ENCODE results near the gene EFS. TPM values are rescaled to one million over a fixed set of nuclear protein-coding genes. Genes with fewer than 3 reads are reported as not detected.

EFS gene
- total and polyA plus RNA-seq, 2 of the 8 experiments (the other 6 are each of a cell fraction or from before 2014, with no cell fraction given) = 27.8 to 28.6 TPM

DNA sequence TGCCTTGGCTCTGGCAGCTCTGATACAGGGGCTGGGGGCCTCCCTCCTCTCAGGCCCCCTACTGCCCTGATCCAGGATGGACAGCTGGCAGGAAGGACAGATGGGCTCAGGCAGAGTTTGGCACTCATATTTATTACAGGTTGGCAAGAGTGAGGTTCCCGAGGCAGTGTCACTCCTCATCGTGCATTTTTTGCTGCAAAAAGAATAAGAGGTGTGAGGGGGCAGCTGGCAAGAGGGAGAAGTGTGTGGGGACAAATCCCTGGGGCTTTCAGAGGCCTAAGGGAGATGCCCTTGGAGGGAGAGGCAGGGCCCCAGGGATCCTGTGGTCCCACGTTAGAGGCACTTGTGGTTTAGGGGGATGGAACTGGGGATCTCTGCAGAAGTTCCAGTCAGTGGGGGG, 16.9 kb upstream of the EFS start:
- Histone ChIP-seq H2BK15ac (ENCODE audit: low read length) (no peak overlapping the region), H3K9me3 (ENCODE audit: insufficient read depth in 2 of 2, low read depth in 1 of 2, low read length in 1 of 2) (no peaks in the 10 kb centered on the region), H2BK12ac (ENCODE audit: low read depth, low read length) (no peak overlapping the region), H3K23me2 (ENCODE audit: low read depth, low read length) (no peaks in the 10 kb centered on the region; the same call in 1 of the 2 replicates), H2AK5ac (ENCODE audit: low read depth, low read length) (no peak overlapping the region), H2AFZ (ENCODE audit: low read length) (no peak overlapping the region), H3K18ac (ENCODE audit: extremely low read depth, low read length) (no peak overlapping the region), H3K79me1 (ENCODE audit: low read depth, low read length) (no peaks in the 10 kb centered on the region), H4K8ac (ENCODE audit: extremely low read depth, insufficient read depth, low read length) (no peak overlapping the region), H3K27me3 (replicated peaks in 1 of 4; ENCODE audit: control insufficient read depth in 3 of 4, extremely low read depth in 1 of 4, insufficient read depth in 3 of 4, low read length in 3 of 4) (peaks cover 0 to 17% (median 10%) of the 10 kb centered on the region in 4 experiments; a peak in 6 of 7 replicates), H3K27ac (ENCODE audit: low read depth, low read length) (no peak overlapping the region), H3K4me1 (replicated peaks in 1 of 4; ENCODE audit: control insufficient read depth in 3 of 4, insufficient read depth in 4 of 4, low read length in 3 of 4) (peaks cover 0 to 6% (median 2%) of the 10 kb centered on the region in 4 experiments; a peak in 3 of 7 replicates), H3K23ac (ENCODE audit: insufficient read length) (no peak overlapping the region), H2BK20ac (ENCODE audit: low read length) (no peak overlapping the region), H4K20me1 (replicated peaks in 1 of 2; ENCODE audit: control insufficient read depth in 1 of 2, insufficient read depth in 2 of 2, low read length in 2 of 2) (no peaks in the 10 kb centered on the region), H3K4me3 (ENCODE audit: extremely low read depth in 1 of 4, insufficient read depth in 2 of 4, low read depth in 3 of 4, low read length in 4 of 4) (no peak overlapping the region), H2BK120ac (replicated peaks; ENCODE audit: low read depth, low read length) (no peak overlapping the region), H3K9ac (replicated peaks in 1 of 4; ENCODE audit: extremely low read depth in 1 of 4, low read depth in 3 of 4, low read length in 3 of 4) (no peak overlapping the region), H4K91ac (replicated peaks; ENCODE audit: insufficient read length, low read length) (no peak overlapping the region), H3K79me2 (ENCODE audit: control insufficient read depth in 1 of 2, insufficient read depth in 2 of 2, low read length in 2 of 2) (no peaks in the 10 kb centered on the region), H3K56ac (replicated peaks; ENCODE audit: insufficient read length, low read depth, low read length) (no peak overlapping the region), H2BK5ac (ENCODE audit: low read depth, low read length) (no peak overlapping the region), H3K14ac (ENCODE audit: insufficient read length) (no peak overlapping the region), H3K4ac (replicated peaks; ENCODE audit: insufficient read length, low read depth, low read length) (no peak overlapping the region), H3K4me2 (ENCODE audit: insufficient read depth in 1 of 2, low read depth in 2 of 2, low read length in 2 of 2) (no peak overlapping the region), H4K5ac (ENCODE audit: insufficient read length, low read depth, low read length) (no peak overlapping the region), H3K36me3 (ENCODE audit: control insufficient read depth in 2 of 4, insufficient read depth in 4 of 4, low read length in 3 of 4) (no peaks in the 10 kb centered on the region)
- no peak for FAIRE-seq
- POLR2A ChIA-PET (ENCODE audit: partially characterized antibody) = interaction anchor here (1.4 kb wide), 1 partner anchor 9 kb away, joined by 3 read pairs; the partner anchor contains the start of gene IL25
- DNase-seq (ENCODE audit: low read depth in 1 of 2, low spot score in 2 of 2) = no peak
- WGBS, 2 experiments (ENCODE audit: extremely low coverage in 1 of 2, insufficient coverage in 1 of 2, insufficient read length in 1 of 2, insufficient replicate concordance in 2 of 2, low coverage in 1 of 2, low lambda C conversion rate in 2 of 2, missing lambda C conversion rate in 1 of 2) = 73% methylated on average over 3 of the region's 3 CpGs; no CpG with 5 or more reads in 1 of the 2 experiments
- CTCF ChIA-PET (ENCODE audit: partially characterized antibody) = interaction anchor here (1.0 to 15.0 kb wide), 8 partner anchors 13 to 186 kb away, joined by 3 to 333 read pairs (median 4); partner anchors contain the start of genes AP1G2, EFS and SLC22A17
- no peak for TF ChIP-seq POLR2A (IDR thresholded peaks at IDR 0.05; ENCODE audit: control extremely low read depth in 1 of 2, low read depth in 2 of 2, low read length in 2 of 2)
- TF ChIP-seq, protein P1, sequence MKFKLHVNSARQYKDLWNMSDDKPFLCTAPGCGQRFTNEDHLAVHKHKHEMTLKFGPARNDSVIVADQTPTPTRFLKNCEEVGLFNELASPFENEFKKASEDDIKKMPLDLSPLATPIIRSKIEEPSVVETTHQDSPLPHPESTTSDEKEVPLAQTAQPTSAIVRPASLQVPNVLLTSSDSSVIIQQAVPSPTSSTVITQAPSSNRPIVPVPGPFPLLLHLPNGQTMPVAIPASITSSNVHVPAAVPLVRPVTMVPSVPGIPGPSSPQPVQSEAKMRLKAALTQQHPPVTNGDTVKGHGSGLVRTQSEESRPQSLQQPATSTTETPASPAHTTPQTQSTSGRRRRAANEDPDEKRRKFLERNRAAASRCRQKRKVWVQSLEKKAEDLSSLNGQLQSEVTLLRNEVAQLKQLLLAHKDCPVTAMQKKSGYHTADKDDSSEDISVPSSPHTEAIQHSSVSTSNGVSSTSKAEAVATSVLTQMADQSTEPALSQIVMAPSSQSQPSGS (IDR thresholded peaks at IDR 0.05; ENCODE audit: low read length) = no peak
- TF ChIP-seq RNF2 (IDR thresholded peaks at IDR 0.05; ENCODE audit: borderline replicate concordance, low read depth, low read length, missing control alignments, poor library complexity, severe bottlenecking) = no peak
- no peak for TF ChIP-seq TCF12 (IDR thresholded peaks at IDR 0.05; ENCODE audit: low read depth, low read length)
- TF ChIP-seq SAP30 (IDR thresholded peaks at IDR 0.05; ENCODE audit: insufficient read depth, insufficient replicate concordance, low read length) = no peak
- no peak for TF ChIP-seq SRF (IDR thresholded peaks at IDR 0.05; ENCODE audit: low read depth, low read length)
- TF ChIP-seq JUN (IDR thresholded peaks at IDR 0.05; ENCODE audit: low read depth, low read length) = no peak
- TF ChIP-seq, protein P2, sequence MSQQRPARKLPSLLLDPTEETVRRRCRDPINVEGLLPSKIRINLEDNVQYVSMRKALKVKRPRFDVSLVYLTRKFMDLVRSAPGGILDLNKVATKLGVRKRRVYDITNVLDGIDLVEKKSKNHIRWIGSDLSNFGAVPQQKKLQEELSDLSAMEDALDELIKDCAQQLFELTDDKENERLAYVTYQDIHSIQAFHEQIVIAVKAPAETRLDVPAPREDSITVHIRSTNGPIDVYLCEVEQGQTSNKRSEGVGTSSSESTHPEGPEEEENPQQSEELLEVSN (IDR thresholded peaks at IDR 0.05) = no peak
- TF ChIP-seq CREB1 (IDR thresholded peaks at IDR 0.05) = no peak
- no peak for TF ChIP-seq KDM4A (IDR thresholded peaks at IDR 0.05; ENCODE audit: low read depth, low read length, severe bottlenecking)
- TF ChIP-seq ASH2L (IDR thresholded peaks at IDR 0.05; ENCODE audit: low read length) = no peak
